H4 (cell line): ENCODE results near the gene SMAD3. TPM values are rescaled to one million over a fixed set of nuclear protein-coding genes. Genes with fewer than 3 reads are reported as not detected.
A peak's percentile ranks its signal among the peaks of the same experiment; 100 is the strongest.
"Not testable (repeated sequence)": the region's sequence is repeated elsewhere in the genome, so short reads cannot be mapped to it uniquely, and the experiment has no call there.

ENCODE experiments used
- DNase-seq: peaks from one replicate; pipeline ENCODE4 v3.0.0-alpha.2; 2015; ENCODE audit warnings: low spot score
- total RNA-seq: library from RNA; depleted of rRNA; stranded (reverse); fragments of >200 nt; shearing (Covaris generic); gene quantifications from 2 replicates; pipeline ENCODE4 v1.2.3, GENCODE V29; 2014

SMAD3 gene
- total RNA-seq, 1 experiment from 2014 or later, result 38.5 TPM

GRCh38 chr15:67142092-67142766, 76.8 kb downstream of the SMAD3 start:
- DNase-seq, result no peak

GRCh38 chr15:67142767-67143100, 77.3 kb downstream of the SMAD3 start:
- no peak for DNase-seq

GRCh38 chr15:67143646-67144045, 78.2 kb downstream of the SMAD3 start:
- DNase-seq, result no peak

GRCh38 chr15:67144609-67145311, 79.4 kb downstream of the SMAD3 start:
- DNase-seq, result peak; percentile 95

- no peak for DNase-seq
These were observed 79.9 kb downstream of the SMAD3 start for GRCh38 chr15:67145312-67145610.

GRCh38 chr15:67145710-67146109, 80.3 kb downstream of the SMAD3 start:
- DNase-seq, result no peak

GRCh38 chr15:67146234-67146633, 80.8 kb downstream of the SMAD3 start:
- peak; percentile 78 for DNase-seq

GRCh38 chr15:67146875-67147381, 81.5 kb downstream of the SMAD3 start:
- peak; percentile 84 for DNase-seq

- DNase-seq, result no peak
These were observed 82.1 kb downstream of the SMAD3 start for GRCh38 chr15:67147396-67147949.

GRCh38 chr15:67148196-67148701, 82.8 kb downstream of the SMAD3 start:
- peak; percentile 77 for DNase-seq

GRCh38 chr15:67149068-67149772, 83.8 kb downstream of the SMAD3 start:
- DNase-seq, result no peak

- DNase-seq, result no peak
These were observed 84.3 kb downstream of the SMAD3 start for GRCh38 chr15:67149773-67150022.

- DNase-seq, result peak; percentile 99
These were observed 84.8 kb downstream of the SMAD3 start for GRCh38 chr15:67150023-67150860.

- DNase-seq, result no peak
These were observed 87.0 kb downstream of the SMAD3 start for GRCh38 chr15:67152429-67152828.

- not testable (repeated sequence) for DNase-seq
These were observed 87.6 kb downstream of the SMAD3 start for GRCh38 chr15:67153044-67153443.

GRCh38 chr15:67154249-67154648, 88.8 kb downstream of the SMAD3 start:
- no peak for DNase-seq

GRCh38 chr15:67156426-67156825, 91.0 kb downstream of the SMAD3 start:
- DNase-seq, result no peak

GRCh38 chr15:67156834-67157233, 91.4 kb downstream of the SMAD3 start:
- no peak for DNase-seq

- no peak for DNase-seq
These were observed 92.3 kb downstream of the SMAD3 start for GRCh38 chr15:67157521-67158252.

GRCh38 chr15:67158367-67158766, 93.0 kb downstream of the SMAD3 start:
- no peak for DNase-seq

GRCh38 chr15:67161412-67161811, 96.0 kb downstream of the SMAD3 start:
- no peak for DNase-seq
